NCI-H2081 treated with DMSO at 0.1 percent for 48 hours (cell line): ENCODE data around the gene SBF1.
"Not testable (repeated sequence)": the region's sequence is repeated elsewhere in the genome, so short reads cannot be mapped to it uniquely, and the experiment has no call there.

Source experiments
- DNase-seq: peaks from one replicate; lab custom pipeline; 2025; lab: John Stamatoyannopoulos, UW

SBF1 gene, protein sequence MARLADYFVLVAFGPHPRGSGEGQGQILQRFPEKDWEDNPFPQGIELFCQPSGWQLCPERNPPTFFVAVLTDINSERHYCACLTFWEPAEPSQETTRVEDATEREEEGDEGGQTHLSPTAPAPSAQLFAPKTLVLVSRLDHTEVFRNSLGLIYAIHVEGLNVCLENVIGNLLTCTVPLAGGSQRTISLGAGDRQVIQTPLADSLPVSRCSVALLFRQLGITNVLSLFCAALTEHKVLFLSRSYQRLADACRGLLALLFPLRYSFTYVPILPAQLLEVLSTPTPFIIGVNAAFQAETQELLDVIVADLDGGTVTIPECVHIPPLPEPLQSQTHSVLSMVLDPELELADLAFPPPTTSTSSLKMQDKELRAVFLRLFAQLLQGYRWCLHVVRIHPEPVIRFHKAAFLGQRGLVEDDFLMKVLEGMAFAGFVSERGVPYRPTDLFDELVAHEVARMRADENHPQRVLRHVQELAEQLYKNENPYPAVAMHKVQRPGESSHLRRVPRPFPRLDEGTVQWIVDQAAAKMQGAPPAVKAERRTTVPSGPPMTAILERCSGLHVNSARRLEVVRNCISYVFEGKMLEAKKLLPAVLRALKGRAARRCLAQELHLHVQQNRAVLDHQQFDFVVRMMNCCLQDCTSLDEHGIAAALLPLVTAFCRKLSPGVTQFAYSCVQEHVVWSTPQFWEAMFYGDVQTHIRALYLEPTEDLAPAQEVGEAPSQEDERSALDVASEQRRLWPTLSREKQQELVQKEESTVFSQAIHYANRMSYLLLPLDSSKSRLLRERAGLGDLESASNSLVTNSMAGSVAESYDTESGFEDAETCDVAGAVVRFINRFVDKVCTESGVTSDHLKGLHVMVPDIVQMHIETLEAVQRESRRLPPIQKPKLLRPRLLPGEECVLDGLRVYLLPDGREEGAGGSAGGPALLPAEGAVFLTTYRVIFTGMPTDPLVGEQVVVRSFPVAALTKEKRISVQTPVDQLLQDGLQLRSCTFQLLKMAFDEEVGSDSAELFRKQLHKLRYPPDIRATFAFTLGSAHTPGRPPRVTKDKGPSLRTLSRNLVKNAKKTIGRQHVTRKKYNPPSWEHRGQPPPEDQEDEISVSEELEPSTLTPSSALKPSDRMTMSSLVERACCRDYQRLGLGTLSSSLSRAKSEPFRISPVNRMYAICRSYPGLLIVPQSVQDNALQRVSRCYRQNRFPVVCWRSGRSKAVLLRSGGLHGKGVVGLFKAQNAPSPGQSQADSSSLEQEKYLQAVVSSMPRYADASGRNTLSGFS (N-terminal part only)

DNA sequence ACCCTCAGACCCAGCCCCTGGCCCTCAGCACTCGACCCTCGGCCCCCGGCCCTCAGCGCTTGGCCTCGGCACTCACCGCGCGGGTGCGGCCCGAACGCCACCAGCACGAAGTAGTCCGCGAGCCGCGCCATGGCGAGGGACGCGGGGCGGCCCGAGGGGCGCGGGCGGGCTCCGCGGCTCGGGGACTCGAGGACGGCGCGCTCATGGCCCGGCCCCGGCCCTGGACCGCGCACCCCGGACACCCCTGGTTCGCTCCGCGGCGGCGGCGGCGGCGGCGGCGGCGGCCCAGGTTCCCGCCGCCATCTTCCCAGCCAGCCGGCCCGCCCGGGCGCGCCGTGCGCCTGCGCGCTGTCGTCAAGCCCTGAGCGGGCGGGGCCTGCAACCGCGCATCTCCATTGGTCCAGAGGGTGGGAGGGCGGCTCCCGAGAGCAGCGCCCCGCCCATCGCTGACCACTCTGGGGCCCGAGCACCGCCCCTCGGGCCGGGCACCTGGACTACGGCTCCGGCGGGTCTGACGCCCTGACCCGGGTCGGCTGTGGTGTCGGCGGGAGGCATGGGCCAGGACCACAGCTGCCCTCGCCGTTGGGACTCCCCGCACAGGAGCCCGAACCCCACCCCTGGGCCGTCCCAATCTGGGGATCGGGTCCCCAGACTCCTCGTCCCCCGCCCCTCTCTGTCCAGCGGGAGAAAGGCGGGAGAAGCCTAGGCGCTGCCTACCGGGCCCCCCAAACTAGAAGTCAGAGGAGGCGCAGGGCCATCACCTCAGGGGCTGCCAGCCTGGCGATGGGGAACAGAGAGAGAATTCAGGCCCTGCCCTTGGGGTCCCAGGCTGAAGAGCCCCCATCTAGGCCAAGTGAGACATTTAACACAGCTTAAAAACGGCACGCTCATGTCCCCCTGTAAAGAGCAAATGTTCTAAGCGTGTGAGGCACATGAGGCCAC, at the start of gene SBF1:
TSS of gene SBF1 (minus strand) at position 326 of the 942 bp plus-strand sequence. CDS start at position 131, 195 bp downstream.
- no peak for DNase-seq

DNA sequence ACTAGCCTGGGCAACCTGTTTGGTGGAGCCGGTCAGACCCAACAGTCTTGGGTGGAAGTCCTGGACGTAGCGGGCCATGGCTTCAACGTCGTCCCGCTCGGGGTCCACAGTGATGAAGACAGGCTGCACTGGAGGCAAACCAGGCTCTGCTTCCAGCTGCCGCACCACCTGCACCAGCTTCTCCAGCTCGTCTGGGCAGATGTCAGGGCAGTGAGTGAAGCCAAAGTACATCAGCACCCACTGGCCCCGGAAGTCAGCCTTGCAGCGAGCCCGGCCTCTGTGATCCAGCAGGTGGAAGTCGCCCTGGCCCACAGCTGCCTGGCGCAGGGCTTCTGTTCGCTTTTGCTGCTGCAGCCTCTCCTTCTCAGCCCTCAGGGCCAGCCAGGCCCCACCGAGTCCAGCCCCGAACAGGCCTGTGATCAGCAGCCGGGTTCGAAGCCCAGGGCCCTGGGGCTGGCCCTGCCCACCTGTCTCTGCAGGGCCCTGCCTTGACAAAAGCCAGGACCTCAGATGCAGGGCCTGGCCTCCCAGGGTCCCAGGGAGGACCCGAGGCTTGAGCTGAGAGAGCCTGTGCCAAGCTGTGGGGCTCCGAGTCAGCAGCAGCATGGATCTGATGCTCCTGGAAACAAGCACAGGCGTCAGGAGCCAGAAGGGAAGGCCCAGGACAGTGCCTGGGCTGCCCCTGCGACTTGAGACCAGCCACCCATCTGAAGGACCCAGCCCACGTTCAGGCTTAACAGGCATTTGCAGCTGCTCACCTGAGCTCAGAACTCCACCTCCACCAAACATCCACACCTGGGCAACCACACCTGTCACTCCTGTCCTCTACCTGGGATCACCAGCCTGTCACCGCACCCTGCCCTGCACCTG, 49.2 kb upstream of the SBF1 start:
- DNase-seq, result no peak

DNA sequence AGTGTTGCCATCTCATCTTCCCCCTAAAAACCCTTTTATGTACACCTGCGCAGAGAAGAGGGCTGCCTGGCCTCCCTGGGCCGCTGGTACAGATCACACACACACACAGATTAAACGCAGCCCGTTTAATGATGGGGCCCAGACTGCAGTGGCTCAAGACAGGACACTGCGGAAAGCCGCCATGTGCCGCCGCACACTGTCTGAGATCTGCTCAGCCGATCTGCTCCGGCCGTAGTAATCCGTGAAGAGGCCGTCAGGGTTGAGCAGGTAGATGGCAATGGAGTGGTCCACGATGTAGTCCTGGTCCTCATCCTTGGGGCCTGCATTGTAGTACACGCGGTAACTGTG, 48.6 kb upstream of the SBF1 start:
- DNase-seq, result no peak

DNA sequence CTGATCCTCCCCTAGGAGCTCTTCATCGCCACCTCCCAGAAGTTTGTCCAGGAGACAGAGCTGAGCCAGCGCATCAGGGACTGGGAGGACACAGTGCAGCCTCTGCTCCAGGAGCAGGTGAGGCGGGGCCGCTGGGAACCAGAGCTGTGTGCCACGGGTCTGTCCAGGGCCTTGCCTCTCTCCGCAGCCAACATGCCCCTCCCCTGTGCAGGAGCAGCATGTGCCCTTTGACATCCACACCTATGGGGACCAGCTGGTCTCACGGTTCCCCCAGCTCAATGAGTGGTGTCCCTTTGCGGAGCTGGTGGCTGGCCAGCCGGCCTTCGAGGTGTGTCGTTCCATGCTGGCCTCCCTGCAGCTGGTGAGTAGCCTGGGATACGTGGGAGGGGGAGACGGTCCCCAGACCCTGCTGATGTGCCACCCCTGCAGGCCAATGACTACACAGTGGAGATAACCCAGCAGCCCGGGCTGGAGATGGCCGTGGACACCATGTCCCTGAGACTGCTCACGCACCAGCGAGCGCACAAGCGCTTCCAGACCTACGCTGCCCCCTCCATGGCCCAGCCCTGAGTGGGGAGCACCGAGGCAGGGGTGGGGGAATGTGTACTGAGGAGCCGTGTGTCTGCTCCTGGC, 48.1 kb upstream of the SBF1 start:
- DNase-seq, result no peak

DNA sequence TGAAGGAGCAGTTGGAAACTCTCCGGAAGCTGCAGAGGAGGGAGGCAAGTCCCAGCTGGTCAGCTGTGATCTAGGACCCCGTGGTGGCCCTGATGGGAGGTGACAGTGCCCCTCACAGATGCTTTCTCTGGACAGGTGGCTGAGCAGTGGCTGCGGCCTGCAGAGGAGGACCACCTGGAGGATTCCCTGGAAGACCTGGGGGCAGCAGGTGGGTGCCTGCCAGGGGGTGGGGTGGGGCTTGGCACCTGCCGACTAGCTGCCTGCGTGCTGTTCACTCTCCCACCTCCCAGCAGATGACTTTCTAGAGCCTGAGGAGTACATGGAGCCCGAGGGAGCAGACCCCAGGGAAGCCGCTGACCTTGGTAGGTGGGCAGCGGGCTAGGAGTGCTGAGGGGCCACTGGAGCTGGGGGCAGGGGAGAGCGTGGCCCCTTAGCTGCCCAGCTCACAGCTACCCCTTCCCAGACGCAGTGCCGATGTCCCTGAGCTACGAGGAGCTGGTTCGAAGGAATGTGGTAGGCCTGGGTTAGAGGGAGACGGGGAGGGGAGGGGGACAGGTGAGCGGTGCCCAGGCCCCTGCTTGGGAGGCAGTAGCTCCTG, 47.5 kb upstream of the SBF1 start:
- no peak for DNase-seq

DNA sequence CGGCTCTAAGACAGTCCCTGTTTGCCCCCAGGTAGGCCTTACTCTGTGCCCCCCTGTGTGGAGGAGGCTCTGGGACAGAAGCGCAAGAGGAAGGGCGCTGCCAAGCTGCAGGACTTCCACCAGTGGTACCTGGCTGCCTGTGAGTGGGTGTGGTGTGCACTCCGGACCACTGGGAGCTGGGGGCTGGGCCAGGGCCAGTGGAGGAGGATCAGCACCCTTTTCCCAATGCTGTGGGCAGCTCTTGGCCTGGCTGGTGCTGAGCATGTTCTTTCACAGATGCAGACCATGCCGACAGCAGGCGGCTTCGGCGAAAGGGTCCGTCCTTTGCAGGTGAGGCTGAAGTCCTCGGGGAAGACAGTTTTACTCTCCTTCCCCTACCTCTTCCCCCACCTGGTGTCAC, 46.9 kb upstream of the SBF1 start:
- DNase-seq, result no peak

DNA sequence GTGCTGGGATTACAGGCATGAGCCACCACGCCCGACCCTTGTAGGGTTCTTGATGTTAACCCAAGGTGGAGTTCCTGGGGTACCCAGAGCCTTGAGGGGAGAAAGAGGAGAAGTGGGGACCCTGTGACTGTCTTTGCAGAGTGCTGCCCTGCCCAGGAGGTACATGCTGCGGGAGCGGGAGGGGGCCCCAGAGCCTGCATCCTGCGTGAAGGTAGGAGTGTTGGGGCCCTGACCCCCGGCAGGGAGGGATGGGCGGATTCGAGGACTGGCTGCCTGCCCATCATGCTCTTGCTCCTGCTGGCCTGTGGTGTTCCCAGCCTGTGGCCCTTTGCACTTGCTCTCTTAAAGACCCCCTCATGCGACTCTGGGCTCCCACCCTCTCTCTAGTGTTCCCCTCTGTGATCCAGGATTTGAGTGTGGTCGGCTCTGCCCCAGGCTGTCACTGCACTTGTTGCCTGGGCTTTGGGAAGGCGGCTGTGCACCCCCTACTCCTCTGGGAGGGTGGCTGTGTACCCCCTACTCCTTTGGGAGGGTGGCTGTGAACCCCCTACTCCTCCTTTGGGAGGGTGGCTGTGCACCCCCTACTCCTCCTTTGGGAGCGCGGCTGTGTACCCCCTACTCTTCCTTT, 46.1 kb upstream of the SBF1 start:
- DNase-seq, result no peak

DNA sequence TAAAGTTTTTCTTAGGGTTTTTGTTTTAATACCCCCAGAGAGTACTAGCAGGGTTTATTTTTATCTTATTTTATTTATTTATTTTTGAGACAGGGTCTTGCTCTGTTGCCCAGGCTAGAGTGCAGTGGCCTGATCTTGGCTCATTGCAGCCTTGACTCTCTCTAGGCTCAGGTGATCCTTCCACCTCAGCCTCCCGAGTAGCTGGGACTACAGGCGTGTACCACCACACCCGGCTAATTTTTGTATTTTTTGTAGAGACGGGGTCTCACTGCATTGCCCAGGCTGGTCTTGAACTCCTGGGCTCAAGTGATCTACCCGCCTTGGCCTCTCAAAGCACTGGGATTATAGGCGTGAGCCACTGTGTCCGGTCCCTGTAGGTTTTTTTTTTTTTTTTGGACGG, 45.3 kb upstream of the SBF1 start:
- DNase-seq, result not testable (repeated sequence)

DNA sequence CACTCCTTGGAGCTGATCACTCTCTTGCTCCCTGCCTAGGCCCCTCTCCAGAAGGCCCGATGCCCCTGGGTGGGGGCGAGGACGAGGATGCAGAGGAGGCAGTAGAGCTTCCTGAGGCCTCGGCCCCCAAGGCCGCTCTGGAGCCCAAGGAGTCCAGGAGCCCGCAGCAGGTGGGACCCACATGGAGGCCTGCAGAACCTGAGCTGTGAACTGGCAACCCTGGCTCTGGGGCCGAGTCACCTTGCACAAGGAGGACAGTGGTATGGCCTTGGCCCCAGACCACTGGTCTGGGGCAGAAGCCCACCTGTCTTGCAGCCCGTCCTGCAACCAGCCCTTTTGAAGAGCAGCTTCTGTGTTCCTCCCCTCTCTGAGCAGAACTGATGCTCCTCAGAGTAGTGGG, 44.3 kb upstream of the SBF1 start:
- no peak for DNase-seq

DNA sequence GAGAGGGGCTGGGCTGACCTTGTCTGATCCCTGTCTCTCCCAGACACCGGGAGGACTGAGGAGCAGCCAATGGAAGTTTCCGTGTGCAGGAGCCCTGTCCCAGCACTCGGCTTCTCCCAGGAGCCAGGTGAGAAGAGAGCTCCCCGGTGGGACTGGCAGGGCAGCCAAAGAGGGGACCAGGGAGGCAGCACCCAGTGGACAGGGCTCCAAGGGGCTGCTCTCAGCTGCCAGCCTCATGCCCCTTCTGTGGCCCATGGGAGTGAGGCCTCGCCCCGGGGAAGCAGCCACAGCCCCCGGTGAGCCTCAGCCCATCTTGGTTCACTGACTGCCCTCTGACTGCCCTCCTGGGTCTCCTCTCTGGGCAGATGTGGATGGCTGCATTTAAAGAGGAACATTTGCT, 43.8 kb upstream of the SBF1 start:
- no peak for DNase-seq

DNA sequence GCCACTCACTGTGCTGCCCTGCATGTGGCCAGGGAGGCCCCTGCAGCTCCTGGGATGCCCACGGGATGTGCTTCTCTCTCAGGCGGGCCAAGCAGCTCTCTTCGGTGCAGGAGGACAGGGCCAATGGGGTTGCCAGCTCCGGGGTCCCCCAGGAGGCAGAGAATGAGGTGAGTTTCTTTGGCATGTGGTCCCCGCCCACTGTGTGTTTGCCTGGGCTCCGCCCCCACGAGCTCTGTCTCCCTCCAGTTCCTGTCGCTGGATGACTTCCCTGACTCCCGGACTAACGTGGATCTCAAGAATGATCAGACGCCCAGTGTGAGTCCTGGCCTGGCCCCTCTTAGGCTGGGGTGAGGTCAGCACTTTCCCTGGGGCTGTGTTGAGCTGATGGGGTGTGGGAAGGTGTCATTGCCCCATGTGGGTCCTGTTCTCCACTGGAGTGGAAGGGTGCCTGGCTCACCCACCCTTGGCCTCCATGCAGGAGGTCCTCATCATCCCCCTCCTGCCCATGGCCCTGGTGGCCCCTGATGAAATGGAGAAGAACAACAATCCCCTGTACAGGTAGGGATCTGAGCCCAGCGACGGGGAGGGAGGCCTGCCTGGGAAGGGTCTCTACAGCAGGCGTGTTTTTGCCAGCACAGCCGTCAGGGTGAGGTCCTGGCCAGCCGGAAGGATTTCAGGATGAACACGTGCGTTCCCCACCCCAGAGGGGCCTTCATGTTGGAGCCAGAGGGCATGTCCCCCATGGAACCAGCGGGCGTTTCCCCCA, 42.8 kb upstream of the SBF1 start:
- DNase-seq, result no peak

DNA sequence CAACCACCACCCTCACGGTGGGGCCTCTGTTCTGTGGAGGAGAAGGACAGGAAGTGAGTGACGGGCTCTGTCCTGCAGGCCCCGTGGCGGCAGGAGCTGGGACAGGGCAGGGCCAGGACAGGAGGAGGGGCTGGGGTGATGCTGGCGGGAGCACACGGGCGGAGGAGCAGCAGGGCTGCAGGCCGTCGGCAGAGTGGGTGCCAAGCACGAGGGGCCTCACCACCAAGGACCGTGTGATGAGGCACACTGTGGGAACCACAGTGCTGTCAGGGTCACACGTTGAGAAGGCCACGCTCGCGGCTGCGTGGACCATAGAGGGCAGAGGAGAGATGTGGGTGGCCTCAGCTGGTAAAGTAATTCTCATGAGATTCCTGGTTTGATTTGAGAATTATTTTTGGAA, 42.1 kb upstream of the SBF1 start:
- no peak for DNase-seq

DNA sequence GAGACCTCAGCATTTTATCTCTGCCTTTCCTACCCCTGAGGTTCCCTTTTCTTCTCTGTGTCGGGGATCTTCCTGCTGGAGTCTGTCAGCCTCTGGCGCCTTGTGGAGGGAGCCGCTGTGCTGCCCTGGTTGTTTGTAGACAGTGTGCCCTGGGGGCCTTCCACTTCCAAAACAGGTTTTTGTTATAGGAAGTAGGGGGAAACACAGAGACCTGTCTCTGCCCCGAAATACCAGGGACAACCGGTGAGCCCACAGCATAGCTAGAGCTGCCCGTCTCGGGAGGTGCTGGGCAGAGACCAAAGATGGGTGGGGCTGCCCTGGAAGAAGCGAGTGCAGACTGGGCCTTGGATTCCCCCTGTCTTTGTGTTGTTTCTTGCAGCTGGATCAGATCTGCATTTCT, 41.2 kb upstream of the SBF1 start:
- no peak for DNase-seq

DNA sequence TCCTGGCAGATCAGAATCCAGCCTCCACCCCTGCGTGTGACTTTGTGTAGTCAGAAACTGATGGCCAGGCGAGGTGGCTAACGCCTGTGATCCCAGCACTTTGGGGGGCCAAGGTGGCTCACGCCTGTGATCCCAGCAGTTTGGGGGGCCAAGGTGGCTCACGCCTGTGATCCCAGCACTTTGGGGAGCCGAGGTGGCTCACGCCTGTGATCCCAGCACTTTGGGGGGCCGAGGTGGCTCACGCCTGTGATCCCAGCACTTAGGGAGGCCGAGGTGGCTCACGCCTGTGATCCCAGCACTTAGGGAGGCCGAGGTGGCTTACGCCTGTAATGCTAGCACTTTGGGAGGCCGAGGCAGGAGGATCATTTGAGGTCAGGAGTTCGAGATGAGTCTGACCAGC, 38.3 kb upstream of the SBF1 start:
- no peak for DNase-seq

DNA sequence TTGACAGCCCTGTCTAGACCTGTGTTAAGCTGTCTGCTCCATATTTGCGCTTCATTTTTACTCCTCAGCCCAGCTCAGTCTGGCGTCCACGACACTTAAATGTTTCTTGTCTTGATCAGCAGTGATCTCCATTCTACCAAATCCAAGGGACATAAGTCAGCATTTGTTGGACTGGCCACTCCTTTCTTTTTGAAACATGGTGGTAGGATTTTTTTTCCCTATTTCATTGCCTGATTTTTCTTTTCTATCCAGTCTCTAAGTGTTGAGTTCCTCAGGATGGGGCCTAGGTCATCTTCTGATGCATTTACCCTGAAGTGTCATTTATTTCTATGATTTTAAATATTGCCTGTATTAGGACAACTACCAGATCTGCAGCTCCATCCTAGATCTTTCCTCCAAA, 34.1 kb upstream of the SBF1 start:
- no peak for DNase-seq

DNA sequence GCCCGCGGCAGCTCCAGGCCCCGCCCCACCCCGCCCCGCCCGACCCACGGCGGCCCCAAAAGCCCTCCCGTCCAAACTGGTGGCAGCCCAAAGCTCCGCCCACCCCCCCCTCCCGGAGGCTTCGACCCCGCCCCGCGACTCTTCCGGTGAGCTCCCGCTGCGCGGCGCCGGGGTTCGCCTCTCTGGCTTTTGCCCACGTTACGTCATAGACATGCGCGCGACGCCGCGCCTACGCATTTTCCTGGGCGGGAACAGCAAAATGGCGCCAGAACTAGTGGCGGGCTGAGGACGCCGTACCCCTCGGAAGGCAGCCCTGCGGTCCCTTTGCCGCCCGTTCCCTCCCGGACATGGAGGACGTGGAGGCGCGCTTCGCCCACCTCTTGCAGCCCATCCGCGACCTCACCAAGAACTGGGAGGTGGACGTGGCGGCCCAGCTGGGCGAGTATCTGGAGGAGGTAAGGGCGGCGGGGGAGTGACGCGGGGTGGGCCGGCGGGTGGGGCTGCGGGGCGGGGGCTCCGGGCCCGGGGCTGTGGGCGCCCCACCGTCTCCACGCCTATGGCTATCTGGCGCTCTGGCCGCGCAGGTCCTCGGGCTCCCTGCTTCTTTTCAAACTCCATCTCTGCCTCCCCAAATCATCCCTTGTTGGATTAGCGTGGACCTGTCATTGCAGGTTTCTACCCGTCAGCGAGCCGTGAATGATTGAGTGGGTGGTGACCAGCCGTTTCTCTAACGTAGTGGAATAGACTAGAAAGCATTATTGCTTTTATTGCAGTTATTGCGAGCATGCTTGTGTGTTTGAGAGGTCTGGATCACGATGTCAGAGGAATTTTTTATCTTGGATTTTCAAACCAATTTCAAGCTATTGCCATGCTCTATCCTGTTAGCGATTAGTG, 33.4 kb upstream of the SBF1 start, which contains the start of gene NCAPH2:
TSS of gene NCAPH2 (plus strand) at position 234 of the 894 bp plus-strand sequence. CDS start at position 348, 114 bp downstream.
- peak; percentile 36 for DNase-seq

DNA sequence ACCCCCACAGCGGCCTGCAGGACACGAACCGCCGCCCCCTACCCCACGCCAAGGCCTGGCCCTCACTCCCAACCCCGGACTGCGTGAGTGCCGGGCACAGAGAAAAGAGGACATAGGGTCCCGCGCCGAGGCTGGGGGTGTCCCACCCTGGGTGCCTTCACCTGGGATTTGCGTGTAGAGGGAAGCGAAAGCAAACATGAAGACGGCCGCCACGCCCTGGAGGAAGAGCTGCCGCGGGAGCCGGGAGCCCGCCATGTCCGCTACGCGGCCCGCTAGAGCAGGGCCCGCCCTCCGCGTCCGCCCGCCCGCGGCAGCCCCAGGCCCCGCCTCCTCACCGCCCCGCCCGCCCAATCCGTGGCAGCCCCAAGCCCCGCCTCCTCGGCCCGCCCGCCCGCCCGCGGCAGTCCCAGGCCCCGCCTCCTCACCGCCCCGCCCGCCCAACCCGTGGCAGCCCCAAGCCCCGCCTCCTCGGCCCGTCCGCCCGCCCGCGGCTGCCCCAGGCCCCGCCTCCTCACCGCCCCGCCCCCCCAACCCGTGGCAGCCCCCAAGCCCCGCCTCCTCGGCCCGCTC, 32.7 kb upstream of the SBF1 start, which contains the start of gene LMF2:
TSS of gene LMF2 (minus strand) at position 282 of the 570 bp plus-strand sequence. CDS start at position 255, 27 bp downstream.
- no peak for DNase-seq
